HG02798 (cell line): ENCODE results near the gene METAP1D.

ENCODE experiments used
- ATAC-seq: cut with Tn5 transposase; IDR thresholded peaks from one replicate; pipeline ENCODE4 v1.9.1; 2021; ENCODE audit warnings: mild to moderate bottlenecking; ENCODE audit not compliant: unreplicated experiment, poor library complexity

METAP1D gene

GRCh38 chr2:172116107-172116506, 116.4 kb downstream of the METAP1D start:
- ATAC-seq, result no peak

DNA sequence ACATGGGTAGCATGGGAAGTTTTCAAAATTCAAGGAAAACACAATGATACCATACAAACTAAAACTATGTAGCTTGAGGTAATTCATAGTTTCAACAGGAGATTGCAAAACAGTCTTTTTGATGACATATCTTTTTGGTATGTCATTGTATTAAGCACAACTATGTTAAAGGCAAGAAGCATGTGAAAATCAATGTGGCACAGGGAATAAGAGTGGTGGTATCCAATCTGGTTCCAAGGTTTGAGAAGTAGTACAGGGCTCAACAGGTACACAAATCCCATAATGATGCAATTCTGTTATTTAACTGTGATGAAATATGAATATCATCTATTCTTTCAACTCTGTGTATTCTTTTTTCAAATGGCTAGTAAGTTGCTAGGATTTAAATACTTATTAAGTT, 119.3 kb downstream of the METAP1D start:
- ATAC-seq, result no peak

GRCh38 chr2:172120118-172120517, 120.4 kb downstream of the METAP1D start:
- no peak for ATAC-seq

DNA sequence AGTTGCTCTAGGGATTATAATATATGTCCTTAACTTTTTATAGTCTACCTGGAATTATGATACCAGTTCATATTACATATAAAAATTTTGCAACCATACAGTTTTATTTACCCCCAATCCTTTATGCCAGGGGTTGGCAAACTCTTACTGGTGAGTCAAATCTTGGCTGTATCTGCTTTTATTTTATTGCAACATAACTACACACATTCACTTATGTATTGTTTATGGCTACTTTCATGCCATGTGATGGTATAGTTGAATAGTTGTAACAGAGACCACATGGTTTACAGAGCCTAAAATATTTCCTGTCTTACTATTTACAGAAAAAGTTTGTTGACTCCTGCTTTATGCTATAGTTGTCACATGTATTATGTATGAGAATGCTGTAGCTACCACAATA, 128.7 kb downstream of the METAP1D start:
- ATAC-seq, result no peak

- no peak for ATAC-seq
These were observed 129.7 kb downstream of the METAP1D start for GRCh38 chr2:172129404-172129803.
